Stomach (tissue), 9 donors: ENCODE data around the gene ULK1. TPM values are rescaled to one million over a fixed set of nuclear protein-coding genes. Genes with fewer than 3 reads are reported as not detected.
A peak's percentile ranks its signal among the peaks of the same experiment; 100 is the strongest.

ENCODE experiments used
- DNase-seq, 2 donors: peaks; one replicate each; pipeline versions ENCODE4 v3.0.0 to v3.0.0-alpha.2; 2013 to 2019
- H3K27ac ChIP-seq, 5 donors: fragments of 200-600 bp in 4 of 5; sonication (generic) in 4 of 5; one replicate each; pipeline ENCODE4 v1.5.1; 2013 to 2019; ENCODE audit warnings: mild to moderate bottlenecking in 1 of 5, moderate library complexity in 1 of 5
- H3K27me3 ChIP-seq, 3 donors: fragments of 200-600 bp; sonication (generic); one replicate each; pipeline ENCODE4 v1.5.1; 2017 to 2019; ENCODE audit warnings: mixed run types in 1 of 3
- H3K36me3 ChIP-seq, 4 donors: fragments of 200-600 bp; sonication (generic); 1 replicate in 3 of 4; 2 replicates in 1 of 4; pipeline ENCODE4 v1.5.1; 2016 to 2019
- H3K4me1 ChIP-seq, 4 donors: fragments of 200-600 bp; sonication (generic); one replicate each; pipeline ENCODE4 v1.5.1; 2016 to 2019
- H3K4me3 ChIP-seq, 4 donors: fragments of 200-600 bp; sonication (generic) in 3 of 4; one replicate each; pipeline ENCODE4 v1.5.1; 2016 to 2019; ENCODE audit warnings: mild to moderate bottlenecking in 1 of 4
- H3K9me3 ChIP-seq, 4 donors: fragments of 200-600 bp; sonication (generic); one replicate each; pipeline ENCODE4 v1.5.1; 2016 to 2019
- EP300 ChIP-seq: sonication (generic); formaldehyde crosslinking; IDR thresholded peaks from one replicate; pipeline ENCODE4 v1.6.1; 2017; ENCODE audit warnings: antibody characterized with exemption
- POLR2A ChIP-seq, 4 donors: fragments of 450-650 bp; IDR thresholded peaks; one replicate each; pipeline ENCODE4 v1.6.1; 2016; ENCODE audit warnings: antibody characterized with exemption in 4 of 4, control low read depth in 2 of 4, mild to moderate bottlenecking in 1 of 4, moderate library complexity in 1 of 4
- POLR2AphosphoS5 ChIP-seq, 3 donors: sonication (generic); formaldehyde crosslinking; IDR thresholded peaks; one replicate each; pipeline ENCODE4 v1.6.1; 2016; ENCODE audit warnings: antibody characterized with exemption in 3 of 3
- WGBS, 5 donors: extraction: QIAGEN DNeasy Blood & Tissue Kit in 3 of 5; methylation state at CpG; one replicate each; pipeline versions ENCODE4 v1.1.5 to v1.1.7; 2013 to 2018; 5-methylcytosine and 5-hydroxymethylcytosine counted together
- intact Hi-C: fragments of 100-400 bp; cut with DNase I; formaldehyde crosslinking; loops from one replicate; pipeline ENCODE4 v1.15.1; 2023; ENCODE audit warnings: low total_unique reads
- polyA plus RNA-seq, 3 donors: library from polyadenylated mRNA; stranded (reverse); fragments of 200-250 nt; gene quantifications; one replicate each; pipeline ENCODE4 v1.2.3, GENCODE V29; 2013
- total RNA-seq, 5 donors: library from RNA; depleted of rRNA; stranded (reverse); fragments of >200 nt; gene quantifications; one replicate each; pipeline versions ENCODE4 v1.1.0 to v1.2.3, GENCODE V29; 2014 to 2016
- TF ChIP-seq, protein P1 (sequence below), 7 experiments: fragments of 450-650 bp in 4 of 7; fragments of 200-600 bp in 3 of 7; sonication (generic) in 3 of 7; IDR thresholded peaks; one replicate each; pipeline ENCODE4 v1.5.1; 2016 to 2019; ENCODE audit warnings: antibody characterized with exemption in 7 of 7, control low read depth in 2 of 7, mild to moderate bottlenecking in 1 of 7
- donor health status: healthy with polysubstance abuse.
- donor health status: Bipolar disorder and iron deficiency.
- donor health status: healthy.

The ULK1 gene
- total and polyA plus RNA-seq, 8 donors: 10.2 to 45.1 (median 18.3) TPM

DNA sequence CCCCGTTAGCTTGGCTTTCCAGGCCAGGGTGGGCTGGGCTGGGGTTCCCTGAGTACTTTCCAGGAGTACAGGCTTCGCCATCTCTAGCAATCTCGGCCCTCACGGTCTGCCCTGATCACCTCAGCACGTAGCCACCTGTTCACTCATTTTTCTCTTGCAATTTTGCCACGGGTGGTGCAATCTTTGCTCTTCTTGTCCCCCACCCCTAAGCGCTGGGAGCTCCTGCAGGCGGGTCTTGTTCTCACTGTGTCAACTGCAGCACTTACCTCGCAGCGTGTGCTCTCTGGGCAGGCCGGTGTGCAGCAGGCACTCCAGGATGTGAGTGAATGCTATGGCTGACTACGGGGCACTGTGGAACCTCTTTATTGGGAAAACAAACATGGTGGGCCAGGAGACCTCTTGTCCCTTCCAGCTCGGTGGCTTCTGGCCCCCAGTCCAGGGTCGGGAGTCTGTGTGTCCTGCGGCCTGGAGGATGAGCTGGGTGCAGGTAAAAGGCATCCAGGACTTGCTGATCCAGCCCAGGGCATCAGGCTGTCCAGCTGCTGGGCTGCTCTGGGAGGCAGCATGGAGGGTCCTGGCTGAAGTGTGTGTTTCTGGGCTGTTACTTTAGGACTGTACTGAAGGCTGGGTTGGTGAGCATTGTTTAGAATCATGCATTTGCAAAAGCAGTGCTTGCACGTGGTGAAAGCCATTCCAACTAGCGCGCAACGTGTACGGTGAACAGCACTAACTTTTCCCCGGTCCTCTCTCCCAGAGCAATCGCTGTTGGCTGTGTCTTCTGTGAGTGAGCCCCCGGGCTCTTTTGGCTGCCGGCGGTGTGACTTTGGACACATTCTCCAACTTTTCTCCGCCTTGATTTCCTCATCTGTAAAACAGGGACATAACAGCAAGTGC is 1.5 kb upstream of the ULK1 start:
- no peaks in the 10 kb centered on the region for H3K27me3 ChIP-seq
- WGBS, 5 donors: 70 to 74% (median 72%) methylated on average over 23 to 26 of the region's 26 CpGs
- DNase-seq: peak in 1 of 2 donors; percentile 22
- peaks cover 0 to 11% (median 7%) of the 10 kb centered on the region in 4 donors for H3K36me3 ChIP-seq
- H3K4me1 ChIP-seq: peaks cover 17 to 37% (median 31%) of the 10 kb centered on the region in 4 donors
- intact Hi-C loops: no loop called here
- TF ChIP-seq POLR2A (IDR thresholded peaks at IDR 0.05) (no peak), POLR2AphosphoS5 (IDR thresholded peaks at IDR 0.05) (no peak), EP300 (no peak)
- TF ChIP-seq, protein P1, sequence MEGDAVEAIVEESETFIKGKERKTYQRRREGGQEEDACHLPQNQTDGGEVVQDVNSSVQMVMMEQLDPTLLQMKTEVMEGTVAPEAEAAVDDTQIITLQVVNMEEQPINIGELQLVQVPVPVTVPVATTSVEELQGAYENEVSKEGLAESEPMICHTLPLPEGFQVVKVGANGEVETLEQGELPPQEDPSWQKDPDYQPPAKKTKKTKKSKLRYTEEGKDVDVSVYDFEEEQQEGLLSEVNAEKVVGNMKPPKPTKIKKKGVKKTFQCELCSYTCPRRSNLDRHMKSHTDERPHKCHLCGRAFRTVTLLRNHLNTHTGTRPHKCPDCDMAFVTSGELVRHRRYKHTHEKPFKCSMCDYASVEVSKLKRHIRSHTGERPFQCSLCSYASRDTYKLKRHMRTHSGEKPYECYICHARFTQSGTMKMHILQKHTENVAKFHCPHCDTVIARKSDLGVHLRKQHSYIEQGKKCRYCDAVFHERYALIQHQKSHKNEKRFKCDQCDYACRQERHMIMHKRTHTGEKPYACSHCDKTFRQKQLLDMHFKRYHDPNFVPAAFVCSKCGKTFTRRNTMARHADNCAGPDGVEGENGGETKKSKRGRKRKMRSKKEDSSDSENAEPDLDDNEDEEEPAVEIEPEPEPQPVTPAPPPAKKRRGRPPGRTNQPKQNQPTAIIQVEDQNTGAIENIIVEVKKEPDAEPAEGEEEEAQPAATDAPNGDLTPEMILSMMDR (IDR thresholded peaks at IDR 0.05): no peak
- H3K27ac ChIP-seq: peak overlapping the region in 3 of 5 donors; percentile 97 to 99 (median 98)
- no peak overlapping the region for H3K4me3 ChIP-seq
- H3K9me3 ChIP-seq: no peaks in the 10 kb centered on the region

DNA sequence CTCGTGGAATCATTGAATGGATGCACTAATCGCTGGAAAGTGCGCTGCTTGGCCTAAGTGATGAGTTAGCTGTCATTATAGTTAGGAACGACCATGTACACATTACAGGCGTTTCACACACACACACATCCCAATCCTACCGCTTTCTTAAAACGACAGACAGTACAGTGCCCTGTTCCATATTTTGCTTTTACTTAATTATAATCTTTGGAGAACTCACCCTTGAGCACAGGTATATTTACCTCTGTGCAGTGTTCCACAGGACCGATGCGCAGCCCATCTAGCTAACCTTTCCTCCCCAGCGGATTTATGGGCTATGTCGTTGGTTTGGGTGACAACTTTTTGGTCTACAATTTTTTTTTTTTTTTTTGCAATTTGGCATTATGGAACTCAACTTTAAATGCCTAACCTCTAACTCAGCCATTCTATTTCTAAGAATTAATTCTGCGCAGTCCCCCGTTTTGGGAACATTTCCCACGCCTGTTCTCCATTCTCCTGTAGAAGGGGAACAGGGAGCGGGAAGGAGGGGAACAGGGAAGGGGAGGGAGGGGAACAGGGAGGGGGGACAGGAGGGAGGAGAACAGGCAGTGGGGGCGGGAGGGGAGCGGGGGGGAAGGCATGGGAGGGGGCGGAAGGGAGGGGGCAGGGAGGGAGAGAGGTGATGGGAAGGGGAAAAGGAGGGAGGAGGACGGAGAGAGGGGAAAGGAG is 663 bp upstream of the ULK1 start:
- H3K27ac ChIP-seq: peak overlapping the region; percentile 22 to 99 (median 97)
- H3K4me3 ChIP-seq: peak overlapping the region; percentile 69 to 79 (median 78)
- H3K9me3 ChIP-seq: no peaks in the 10 kb centered on the region
- TF ChIP-seq EP300 (no peak), POLR2AphosphoS5 (IDR thresholded peaks at IDR 0.05) (no peak), POLR2A (IDR thresholded peaks at IDR 0.05) (no peak)
- TF ChIP-seq, protein P1 (IDR thresholded peaks at IDR 0.05): no peak
- peaks cover 22 to 45% (median 38%) of the 10 kb centered on the region in 4 donors for H3K4me1 ChIP-seq
- H3K27me3 ChIP-seq: no peaks in the 10 kb centered on the region
- peaks cover 0 to 18% (median 8%) of the 10 kb centered on the region in 4 donors for H3K36me3 ChIP-seq
- intact Hi-C loops: no loop called here
- DNase-seq: no peak
- 35 to 47% (median 38%) methylated on average over 14 to 19 of the region's 19 CpGs for WGBS, 5 donors

GRCh38 chr12:131894981-131895639 is 688 bp downstream of the ULK1 start:
- TF ChIP-seq, protein P1 (IDR thresholded peaks at IDR 0.05): no peak
- TF ChIP-seq POLR2AphosphoS5 (IDR thresholded peaks at IDR 0.05): no peak
- no peak for TF ChIP-seq POLR2A (IDR thresholded peaks at IDR 0.05)
- no peak for TF ChIP-seq EP300
- peak overlapping the region; percentile 69 to 79 (median 78) for H3K4me3 ChIP-seq
- no peaks in the 10 kb centered on the region for H3K9me3 ChIP-seq
- peak; percentile 30 to 63 for DNase-seq
- peak overlapping the region; percentile 92 to 100 (median 98) for H3K27ac ChIP-seq
- WGBS, 5 donors: 1 to 2% (median 1%) methylated on average over 19 to 53 of the region's 54 CpGs
- peaks cover 0 to 27% (median 17%) of the 10 kb centered on the region in 4 donors for H3K36me3 ChIP-seq
- peaks cover 22 to 57% (median 43%) of the 10 kb centered on the region in 4 donors for H3K4me1 ChIP-seq
- no peaks in the 10 kb centered on the region for H3K27me3 ChIP-seq
- intact Hi-C loops: no loop called here

DNA sequence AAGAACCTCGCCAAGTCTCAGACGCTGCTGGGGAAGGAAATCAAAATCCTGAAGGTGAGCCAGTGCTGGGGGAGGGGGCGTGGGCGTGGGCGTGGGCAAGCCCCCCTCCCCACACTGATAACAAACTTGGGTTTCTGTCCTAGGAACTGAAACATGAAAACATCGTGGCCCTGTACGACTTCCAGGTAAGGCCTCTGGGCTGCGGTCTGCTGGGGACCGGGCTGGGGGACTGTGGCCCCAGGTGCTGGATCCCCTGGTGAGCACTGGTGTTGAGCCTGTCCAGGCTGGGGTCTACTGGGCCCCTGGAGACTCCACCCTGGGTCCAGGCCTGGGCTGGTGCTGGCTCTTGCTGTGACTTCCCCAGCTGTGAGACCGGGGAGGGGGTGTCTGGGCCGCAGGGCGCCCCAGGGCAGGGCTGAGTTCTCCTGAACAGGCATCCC is 1.2 kb downstream of the ULK1 start:
- H3K4me1 ChIP-seq: peaks cover 26 to 63% (median 48%) of the 10 kb centered on the region in 4 donors
- no peaks in the 10 kb centered on the region for H3K9me3 ChIP-seq
- TF ChIP-seq POLR2AphosphoS5 (IDR thresholded peaks at IDR 0.05): no peak
- no peak for TF ChIP-seq POLR2A (IDR thresholded peaks at IDR 0.05)
- TF ChIP-seq EP300: no peak
- TF ChIP-seq, protein P1 (IDR thresholded peaks at IDR 0.05): no peak
- H3K27ac ChIP-seq: peak overlapping the region; percentile 92 to 100 (median 98)
- peaks cover 0 to 27% (median 22%) of the 10 kb centered on the region in 4 donors for H3K36me3 ChIP-seq
- H3K4me3 ChIP-seq: peak overlapping the region; percentile 69 to 79 (median 78)
- H3K27me3 ChIP-seq: no peaks in the 10 kb centered on the region
- WGBS, 5 donors: 0 to 7% (median 1%) methylated on average over 5 to 12 of the region's 12 CpGs
- no peak for DNase-seq
- intact Hi-C loops: no loop called here
